ENCODE measurements around the gene TRIM31. TPM values are rescaled to one million over a fixed set of nuclear protein-coding genes. Genes with fewer than 3 reads are reported as not detected.

TRIM31 gene
- total RNA-seq, 4 donors from 2014 or later: not detected

GRCh38 chr6:30155520-30156261, 42.8 kb upstream of the TRIM31 start:
- peaks cover 0 to 4% of the 10 kb centered on the region in 2 donors for H3K27me3 ChIP-seq
- no peaks in the 10 kb centered on the region for H3K36me3 ChIP-seq
- TF ChIP-seq CTCF (IDR thresholded peaks at IDR 0.05): no peak
- no peak for TF ChIP-seq POLR2A (IDR thresholded peaks at IDR 0.05)
- DNase-seq: no peak
- no peak overlapping the region for H3K4me3 ChIP-seq
- no peaks in the 10 kb centered on the region for H3K4me1 ChIP-seq
- no peaks in the 10 kb centered on the region for H3K9me3 ChIP-seq
- intact Hi-C loops (cut with DNase I; ENCODE audit: low total_unique reads): no loop called here
- H3K27ac ChIP-seq: no peak overlapping the region

- intact Hi-C loops (cut with DNase I; ENCODE audit: low total_unique reads): no loop called here
- no peak overlapping the region for H3K27ac ChIP-seq
- TF ChIP-seq POLR2A (IDR thresholded peaks at IDR 0.05): no peak
- TF ChIP-seq CTCF (IDR thresholded peaks at IDR 0.05): no peak
- peaks cover 0 to 2% of the 10 kb centered on the region in 2 donors for H3K27me3 ChIP-seq
- no peak overlapping the region for H3K4me3 ChIP-seq
- H3K4me1 ChIP-seq: no peaks in the 10 kb centered on the region
- DNase-seq: no peak
- no peaks in the 10 kb centered on the region for H3K36me3 ChIP-seq
- H3K9me3 ChIP-seq: no peaks in the 10 kb centered on the region
Observed at GRCh38 chr6:30154709-30155519, 42.0 kb upstream of the TRIM31 start.

GRCh38 chr6:30154061-30154460, 41.2 kb upstream of the TRIM31 start:
- H3K4me3 ChIP-seq: no peak overlapping the region
- no peaks in the 10 kb centered on the region for H3K36me3 ChIP-seq
- no peaks in the 10 kb centered on the region for H3K9me3 ChIP-seq
- TF ChIP-seq CTCF (IDR thresholded peaks at IDR 0.05) (no peak), POLR2A (IDR thresholded peaks at IDR 0.05) (no peak)
- no peak for DNase-seq
- no peaks in the 10 kb centered on the region for H3K4me1 ChIP-seq
- no peaks in the 10 kb centered on the region for H3K27me3 ChIP-seq
- H3K27ac ChIP-seq: no peak overlapping the region
- intact Hi-C loops (cut with DNase I; ENCODE audit: low total_unique reads): no loop called here

GRCh38 chr6:30152910-30153610, 40.2 kb upstream of the TRIM31 start:
- DNase-seq: no peak
- H3K27me3 ChIP-seq: no peaks in the 10 kb centered on the region
- no peaks in the 10 kb centered on the region for H3K9me3 ChIP-seq
- no peaks in the 10 kb centered on the region for H3K36me3 ChIP-seq
- no peak overlapping the region for H3K27ac ChIP-seq
- H3K4me1 ChIP-seq: no peaks in the 10 kb centered on the region
- TF ChIP-seq POLR2A (IDR thresholded peaks at IDR 0.05): no peak
- TF ChIP-seq CTCF (IDR thresholded peaks at IDR 0.05): no peak
- intact Hi-C loops (cut with DNase I; ENCODE audit: low total_unique reads): no loop called here
- no peak overlapping the region for H3K4me3 ChIP-seq

Measured in uterus (tissue), 4 donors.